Measurements from ENCODE around the gene KRTAP4-8.

GRCh38 chr17:41058741-41059140 lies 39.2 kb downstream of the KRTAP4-8 start:
- TF ChIP-seq CEBPB (IDR thresholded peaks at IDR 0.05), result no peak
- TF ChIP-seq EP300 (IDR thresholded peaks at IDR 0.05; ENCODE audit: borderline replicate concordance), result no peak
- TF ChIP-seq FOXM1 (IDR thresholded peaks at IDR 0.05; ENCODE audit: borderline replicate concordance, low read depth), result no peak
- no peak for TF ChIP-seq YY1 (IDR thresholded peaks at IDR 0.05; ENCODE audit: low read depth)
